ENCODE results near the gene FYN. TPM values are rescaled to one million over a fixed set of nuclear protein-coding genes. Genes with fewer than 3 reads are reported as not detected.

The FYN gene
- total and polyA plus RNA-seq, 2 of the 8 experiments (the other 6 are each of a cell fraction or from before 2014, with no cell fraction given): 46.8 to 97.2 TPM

DNA sequence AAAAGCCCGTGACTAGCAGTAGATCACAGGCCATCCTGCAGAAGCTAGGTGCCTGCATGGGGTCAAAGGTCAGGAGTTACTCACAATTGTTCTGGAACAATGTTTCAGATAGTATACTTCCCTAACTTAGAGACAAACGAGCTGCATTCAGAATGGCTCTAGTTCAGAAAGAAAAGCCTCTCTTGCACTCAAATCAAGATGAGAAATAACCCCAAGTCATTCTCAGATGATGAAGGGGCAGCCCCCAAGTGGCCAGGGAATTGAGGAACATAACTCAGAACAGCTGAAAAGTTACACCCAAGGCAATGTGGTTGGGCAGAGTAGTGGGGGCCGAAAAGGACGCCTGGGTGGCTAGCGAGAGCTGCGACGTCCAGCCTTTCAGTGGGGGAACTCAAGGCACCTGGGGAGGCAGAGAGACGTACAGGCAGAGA lies 27.8 kb downstream of the FYN start:
- Histone ChIP-seq H2BK120ac (replicated peaks; ENCODE audit: low read depth, low read length) (no peak overlapping the region), H4K8ac (ENCODE audit: extremely low read depth, insufficient read depth, low read length) (peak overlapping the region; percentile 62), H3K4ac (replicated peaks; ENCODE audit: insufficient read length, low read depth, low read length) (no peak overlapping the region), H3K27me3 (replicated peaks in 1 of 4; ENCODE audit: control insufficient read depth in 3 of 4, extremely low read depth in 1 of 4, insufficient read depth in 3 of 4, low read length in 3 of 4) (no peaks in the 10 kb centered on the region), H4K5ac (ENCODE audit: insufficient read length, low read depth, low read length) (no peak overlapping the region), H3K9ac (replicated peaks in 1 of 4; ENCODE audit: extremely low read depth in 1 of 4, low read depth in 3 of 4, low read length in 3 of 4) (no peak overlapping the region), H3K18ac (ENCODE audit: extremely low read depth, low read length) (no peak overlapping the region), H2BK20ac (ENCODE audit: low read length) (peak overlapping the region; percentile 28; the same call in 1 of the 2 replicates), H4K20me1 (replicated peaks in 1 of 2; ENCODE audit: control insufficient read depth in 1 of 2, insufficient read depth in 2 of 2, low read length in 2 of 2) (peaks cover 0 to 20% of the 10 kb centered on the region in 2 experiments), H3K9me3 (ENCODE audit: insufficient read depth in 2 of 2, low read depth in 1 of 2, low read length in 1 of 2) (no peaks in the 10 kb centered on the region), H4K91ac (replicated peaks; ENCODE audit: insufficient read length, low read length) (no peak overlapping the region), H3K4me2 (ENCODE audit: insufficient read depth in 1 of 2, low read depth in 2 of 2, low read length in 2 of 2) (peak overlapping the region; percentile 7 to 12; a peak in 2 of 4 replicates), H3K79me2 (ENCODE audit: control insufficient read depth in 1 of 2, insufficient read depth in 2 of 2, low read length in 2 of 2) (peaks cover under 1 to 43% of the 10 kb centered on the region in 2 experiments; a peak in 2 of 4 replicates), H3K23ac (ENCODE audit: insufficient read length) (no peak overlapping the region), H3K27ac (ENCODE audit: low read depth, low read length) (no peak overlapping the region), H3K23me2 (ENCODE audit: low read depth, low read length) (no peaks in the 10 kb centered on the region), H3K79me1 (ENCODE audit: low read depth, low read length) (peaks cover 13% of the 10 kb centered on the region; the same call in 1 of the 2 replicates), H2BK5ac (ENCODE audit: low read depth, low read length) (no peak overlapping the region), H2AFZ (ENCODE audit: low read length) (no peak overlapping the region), H3K4me3 (ENCODE audit: extremely low read depth in 1 of 4, insufficient read depth in 2 of 4, low read depth in 3 of 4, low read length in 4 of 4) (no peak overlapping the region), H3K36me3 (ENCODE audit: control insufficient read depth in 2 of 4, insufficient read depth in 4 of 4, low read length in 3 of 4) (no peaks in the 10 kb centered on the region), H3K56ac (replicated peaks; ENCODE audit: insufficient read length, low read depth, low read length) (no peak overlapping the region), H2BK12ac (ENCODE audit: low read depth, low read length) (no peak overlapping the region), H3K14ac (ENCODE audit: insufficient read length) (no peak overlapping the region), H3K4me1 (replicated peaks in 1 of 4; ENCODE audit: control insufficient read depth in 3 of 4, insufficient read depth in 4 of 4, low read length in 3 of 4) (peaks cover 16 to 35% (median 28%) of the 10 kb centered on the region in 4 experiments), H2BK15ac (ENCODE audit: low read length) (no peak overlapping the region), H2AK5ac (ENCODE audit: low read depth, low read length) (no peak overlapping the region)
- no peak for TF ChIP-seq HDAC6 (IDR thresholded peaks at IDR 0.05; ENCODE audit: low read depth, low read length)
- FAIRE-seq (no peak), DNase-seq (ENCODE audit: low read depth in 1 of 2, low spot score in 2 of 2) (no peak)
- ChIA-PET CTCF (ENCODE audit: partially characterized antibody) (interaction anchor here (0.8 to 5.1 kb wide), 9 partner anchors 10 to 150 kb away, joined by 3 to 29 read pairs (median 3); no protein-coding TSS in a partner anchor), POLR2A (ENCODE audit: partially characterized antibody) (interaction anchor here (0.8 to 0.9 kb wide), 2 partner anchors 17 to 18 kb away, joined by 3 to 4 read pairs; no protein-coding TSS in a partner anchor)
- 70% methylated on average over 8 of the region's 8 CpGs; no CpG with 5 or more reads in 1 of the 2 experiments for WGBS, 2 experiments (ENCODE audit: extremely low coverage in 1 of 2, insufficient coverage in 1 of 2, insufficient read length in 1 of 2, insufficient replicate concordance in 2 of 2, low coverage in 1 of 2, low lambda C conversion rate in 2 of 2, missing lambda C conversion rate in 1 of 2)
